GM12878 (cell line): ENCODE measurements around the gene PLEKHA5. TPM values are rescaled to one million over a fixed set of nuclear protein-coding genes. Genes with fewer than 3 reads are reported as not detected.

Experiments used
- BACH1 ChIP-seq: fragments of 450-650 bp; IDR thresholded peaks from 2 replicates; pipeline ENCODE4 v1.6.1; 2017; ENCODE audit warnings: mild to moderate bottlenecking, borderline replicate concordance
- BCL11A ChIP-seq: IDR thresholded peaks from 2 replicates; pipeline ENCODE4 v1.6.1; 2011; ENCODE audit warnings: low read depth, low read length
- KDM1A ChIP-seq: fragments of 200-600 bp; sonication (generic); IDR thresholded peaks from 2 replicates; pipeline ENCODE4 v1.6.1; 2016; ENCODE audit warnings: borderline replicate concordance
- SMAD5 ChIP-seq: IDR thresholded peaks from 2 replicates; pipeline ENCODE4 v1.6.1; 2016; ENCODE audit warnings: antibody characterized with exemption, low read depth
- SUZ12 ChIP-seq: fragments of 200-600 bp; sonication (generic); IDR thresholded peaks from one replicate; pipeline ENCODE4 v1.6.1; 2018; ENCODE audit warnings: antibody characterized with exemption, mild to moderate bottlenecking; ENCODE audit not compliant: unreplicated experiment
- polyA plus RNA-seq, 11 experiments: library from polyadenylated mRNA; depleted of rRNA in 4 of 11; unstranded in 6 of 11; stranded (reverse) in 5 of 11; fragments of >200 nt; fragmentation: Nextera tagmentation in 4 of 11; fragmentation: Illumina TruSeq in 1 of 11; extraction: Ambion mirVana in 4 of 11; extraction: Trizol in 1 of 11; gene quantifications; 1 replicate in 1 of 11; 2 replicates in 10 of 11; pipeline versions ENCODE4 v1.2.1 to v1.2.3, GENCODE V29; 2011 to 2016; ENCODE audit warnings: inconsistent platforms in 2 of 11, missing spikeins in 2 of 11, low read depth in 1 of 11
- total RNA-seq, 4 experiments: library from RNA; depleted of rRNA in 3 of 4; stranded (reverse); fragments of >200 nt in 3 of 4; fragmentation: Illumina TruSeq in 1 of 4; extraction: Trizol in 1 of 4; gene quantifications; 2 replicates each; pipeline versions ENCODE4 v1.2.1 to v1.2.3, GENCODE V29; 2013 to 2021
- TF ChIP-seq, protein P1 (sequence below): fragments of 450-650 bp; formaldehyde crosslinking; IDR thresholded peaks from 2 replicates; pipeline ENCODE4 v1.4.0; 2022; ENCODE audit warnings: mild to moderate bottlenecking, moderate library complexity
- TF ChIP-seq, protein P2 (sequence below): fragments of 450-650 bp; IDR thresholded peaks from 2 replicates; pipeline ENCODE4 v1.6.1; 2017; ENCODE audit warnings: mild to moderate bottlenecking, low read depth, inconsistent platforms; ENCODE audit not compliant: poor library complexity, severe bottlenecking
- TF ChIP-seq, protein P3 (sequence below): IDR thresholded peaks from 2 replicates; pipeline ENCODE4 v1.6.1; 2011; ENCODE audit warnings: mild to moderate bottlenecking, low read depth, low read length, moderate library complexity; ENCODE audit not compliant: insufficient replicate concordance

Gene PLEKHA5
- total and polyA plus RNA-seq, 10 of the 15 experiments (the other 5 are each of a cell fraction or from before 2014, with no cell fraction given): 0.09 to 0.33 (median 0.18) TPM; not detected in 3

GRCh38 chr12:19369691-19370148 lies 240.2 kb downstream of the PLEKHA5 start (continued):
- TF ChIP-seq, protein P1, sequence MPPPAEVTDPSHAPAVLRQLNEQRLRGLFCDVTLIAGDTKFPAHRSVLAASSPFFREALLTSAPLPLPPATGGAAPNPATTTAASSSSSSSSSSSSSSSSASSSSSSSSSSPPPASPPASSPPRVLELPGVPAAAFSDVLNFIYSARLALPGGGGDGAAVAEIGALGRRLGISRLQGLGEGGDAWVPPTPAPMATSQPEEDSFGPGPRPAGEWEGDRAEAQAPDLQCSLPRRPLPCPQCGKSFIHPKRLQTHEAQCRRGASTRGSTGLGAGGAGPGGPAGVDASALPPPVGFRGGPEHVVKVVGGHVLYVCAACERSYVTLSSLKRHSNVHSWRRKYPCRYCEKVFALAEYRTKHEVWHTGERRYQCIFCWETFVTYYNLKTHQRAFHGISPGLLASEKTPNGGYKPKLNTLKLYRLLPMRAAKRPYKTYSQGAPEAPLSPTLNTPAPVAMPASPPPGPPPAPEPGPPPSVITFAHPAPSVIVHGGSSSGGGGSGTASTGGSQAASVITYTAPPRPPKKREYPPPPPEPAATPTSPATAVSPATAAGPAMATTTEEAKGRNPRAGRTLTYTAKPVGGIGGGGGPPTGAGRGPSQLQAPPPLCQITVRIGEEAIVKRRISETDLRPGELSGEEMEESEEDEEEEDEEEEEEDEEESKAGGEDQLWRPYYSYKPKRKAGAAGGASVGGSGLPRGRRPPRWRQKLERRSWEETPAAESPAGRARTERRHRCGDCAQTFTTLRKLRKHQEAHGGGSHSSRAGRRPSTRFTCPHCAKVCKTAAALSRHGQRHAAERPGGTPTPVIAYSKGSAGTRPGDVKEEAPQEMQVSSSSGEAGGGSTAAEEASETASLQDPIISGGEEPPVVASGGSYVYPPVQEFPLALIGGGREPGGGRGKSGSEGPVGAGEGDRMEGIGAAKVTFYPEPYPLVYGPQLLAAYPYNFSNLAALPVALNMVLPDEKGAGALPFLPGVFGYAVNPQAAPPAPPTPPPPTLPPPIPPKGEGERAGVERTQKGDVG (CRISPR knock-in tag): no peak
- TF ChIP-seq, protein P2, sequence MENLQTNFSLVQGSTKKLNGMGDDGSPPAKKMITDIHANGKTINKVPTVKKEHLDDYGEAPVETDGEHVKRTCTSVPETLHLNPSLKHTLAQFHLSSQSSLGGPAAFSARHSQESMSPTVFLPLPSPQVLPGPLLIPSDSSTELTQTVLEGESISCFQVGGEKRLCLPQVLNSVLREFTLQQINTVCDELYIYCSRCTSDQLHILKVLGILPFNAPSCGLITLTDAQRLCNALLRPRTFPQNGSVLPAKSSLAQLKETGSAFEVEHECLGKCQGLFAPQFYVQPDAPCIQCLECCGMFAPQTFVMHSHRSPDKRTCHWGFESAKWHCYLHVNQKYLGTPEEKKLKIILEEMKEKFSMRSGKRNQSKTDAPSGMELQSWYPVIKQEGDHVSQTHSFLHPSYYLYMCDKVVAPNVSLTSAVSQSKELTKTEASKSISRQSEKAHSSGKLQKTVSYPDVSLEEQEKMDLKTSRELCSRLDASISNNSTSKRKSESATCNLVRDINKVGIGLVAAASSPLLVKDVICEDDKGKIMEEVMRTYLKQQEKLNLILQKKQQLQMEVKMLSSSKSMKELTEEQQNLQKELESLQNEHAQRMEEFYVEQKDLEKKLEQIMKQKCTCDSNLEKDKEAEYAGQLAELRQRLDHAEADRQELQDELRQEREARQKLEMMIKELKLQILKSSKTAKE: no peak
- TF ChIP-seq SUZ12 (no peak), SMAD5 (no peak), KDM1A (no peak), BCL11A (no peak), BACH1 (no peak)
- TF ChIP-seq, protein P3, sequence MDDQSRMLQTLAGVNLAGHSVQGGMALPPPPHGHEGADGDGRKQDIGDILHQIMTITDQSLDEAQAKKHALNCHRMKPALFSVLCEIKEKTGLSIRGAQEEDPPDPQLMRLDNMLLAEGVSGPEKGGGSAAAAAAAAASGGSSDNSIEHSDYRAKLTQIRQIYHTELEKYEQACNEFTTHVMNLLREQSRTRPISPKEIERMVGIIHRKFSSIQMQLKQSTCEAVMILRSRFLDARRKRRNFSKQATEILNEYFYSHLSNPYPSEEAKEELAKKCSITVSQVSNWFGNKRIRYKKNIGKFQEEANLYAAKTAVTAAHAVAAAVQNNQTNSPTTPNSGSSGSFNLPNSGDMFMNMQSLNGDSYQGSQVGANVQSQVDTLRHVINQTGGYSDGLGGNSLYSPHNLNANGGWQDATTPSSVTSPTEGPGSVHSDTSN: no peak
